Activated CD4-positive, alpha-beta T cell treated with anti-CD3 and anti-CD28 coated beads, Interleukin-2, amount 10 ng/mL, durations not matched to agents 24 days and 14 days (primary cell): ENCODE results near the gene TUBA1C. TPM values are rescaled to one million over a fixed set of nuclear protein-coding genes. Genes with fewer than 3 reads are reported as not detected.
"Not testable (repeated sequence)": the region's sequence is repeated elsewhere in the genome, so short reads cannot be mapped to it uniquely, and the experiment has no call there.

ENCODE experiments used
- DNase-seq: peaks from one replicate; pipeline ENCODE4 v3.0.0; 2022
- H3K27ac Mint-ChIP-seq: one replicate; pipeline ENCODE4 v1.8.0; 2022; ENCODE audit warnings: mild to moderate bottlenecking, mixed read lengths
- H3K27me3 Mint-ChIP-seq: one replicate; pipeline ENCODE4 v1.8.0; 2022; ENCODE audit warnings: mixed read lengths
- H3K36me3 Mint-ChIP-seq: one replicate; pipeline ENCODE4 v1.8.0; 2022; ENCODE audit warnings: low read depth, mild to moderate bottlenecking, mixed read lengths
- H3K4me1 Mint-ChIP-seq: one replicate; pipeline ENCODE4 v1.8.0; 2021; ENCODE audit warnings: mixed read lengths
- H3K4me3 Mint-ChIP-seq: one replicate; pipeline ENCODE4 v1.8.0; 2022; ENCODE audit warnings: mild to moderate bottlenecking, moderate library complexity, mixed read lengths
- H3K9me3 Mint-ChIP-seq: one replicate; pipeline ENCODE4 v1.8.0; 2021; ENCODE audit warnings: mixed read lengths
- intact Hi-C: fragments of 100-400 bp; cut with micrococcal nuclease; formaldehyde crosslinking; loops from one replicate; pipeline ENCODE4 v1.15.1; 2023
- total RNA-seq: library from RNA; stranded (reverse); gene quantifications from 2 replicates; pipeline ENCODE4 v1.2.3, GENCODE V29; 2022

The TUBA1C gene
- total RNA-seq, 1 donor from 2014 or later: 286 TPM

- peak; percentile 75 for DNase-seq
- H3K4me3 Mint-ChIP-seq: peak overlapping the region; percentile 88
- intact Hi-C loops: loop anchor here (1.0 to 2.0 kb wide), 3 partner anchors 31 to 103 kb away; partner anchors contain the start of genes TUBA1A, TUBA1B and TUBA1C
- H3K36me3 Mint-ChIP-seq: no peaks in the 10 kb centered on the region
- peak overlapping the region; percentile 77 for H3K27ac Mint-ChIP-seq
- H3K9me3 Mint-ChIP-seq: no peaks in the 10 kb centered on the region
- peaks cover 2% of the 10 kb centered on the region for H3K27me3 Mint-ChIP-seq
- H3K4me1 Mint-ChIP-seq: peaks cover 14% of the 10 kb centered on the region
Measured at GRCh38 chr12:49233842-49234526, 30.9 kb upstream of the TUBA1C start.

- H3K9me3 Mint-ChIP-seq: no peaks in the 10 kb centered on the region
- H3K4me1 Mint-ChIP-seq: peaks cover 14% of the 10 kb centered on the region
- no peak for DNase-seq
- intact Hi-C loops: no loop called here
- peaks cover 4% of the 10 kb centered on the region for H3K27me3 Mint-ChIP-seq
- H3K36me3 Mint-ChIP-seq: no peaks in the 10 kb centered on the region
- H3K4me3 Mint-ChIP-seq: no peak overlapping the region
- peak overlapping the region; percentile 24 for H3K27ac Mint-ChIP-seq
Measured at GRCh38 chr12:49236423-49236822, 28.5 kb upstream of the TUBA1C start.

GRCh38 chr12:49243631-49244030, 21.3 kb upstream of the TUBA1C start:
- H3K27ac Mint-ChIP-seq: no peak overlapping the region
- H3K9me3 Mint-ChIP-seq: no peaks in the 10 kb centered on the region
- intact Hi-C loops: no loop called here
- no peaks in the 10 kb centered on the region for H3K4me1 Mint-ChIP-seq
- H3K27me3 Mint-ChIP-seq: peaks cover 4% of the 10 kb centered on the region
- H3K4me3 Mint-ChIP-seq: no peak overlapping the region
- no peaks in the 10 kb centered on the region for H3K36me3 Mint-ChIP-seq
- DNase-seq: no peak

GRCh38 chr12:49244176-49244575, 20.7 kb upstream of the TUBA1C start:
- Mint-ChIP-seq H3K9me3 (no peaks in the 10 kb centered on the region), H3K4me3 (no peak overlapping the region), H3K36me3 (no peaks in the 10 kb centered on the region), H3K27me3 (peaks cover 1% of the 10 kb centered on the region), H3K4me1 (no peaks in the 10 kb centered on the region), H3K27ac (no peak overlapping the region)
- intact Hi-C loops: no loop called here
- DNase-seq: no peak

GRCh38 chr12:49251357-49251756, 13.5 kb upstream of the TUBA1C start:
- H3K27ac Mint-ChIP-seq: no peak overlapping the region
- DNase-seq: no peak
- H3K4me1 Mint-ChIP-seq: peaks cover 3% of the 10 kb centered on the region
- H3K9me3 Mint-ChIP-seq: no peaks in the 10 kb centered on the region
- no peaks in the 10 kb centered on the region for H3K36me3 Mint-ChIP-seq
- intact Hi-C loops: no loop called here
- H3K27me3 Mint-ChIP-seq: no peaks in the 10 kb centered on the region
- H3K4me3 Mint-ChIP-seq: no peak overlapping the region

GRCh38 chr12:49253033-49253623, 11.8 kb upstream of the TUBA1C start:
- H3K27ac Mint-ChIP-seq: no peak overlapping the region
- H3K4me1 Mint-ChIP-seq: peaks cover 3% of the 10 kb centered on the region
- no peak for DNase-seq
- H3K36me3 Mint-ChIP-seq: no peaks in the 10 kb centered on the region
- H3K27me3 Mint-ChIP-seq: no peaks in the 10 kb centered on the region
- intact Hi-C loops: no loop called here
- no peaks in the 10 kb centered on the region for H3K9me3 Mint-ChIP-seq
- H3K4me3 Mint-ChIP-seq: no peak overlapping the region

GRCh38 chr12:49255456-49255855, 9.4 kb upstream of the TUBA1C start:
- not testable (repeated sequence) for H3K36me3 Mint-ChIP-seq, H3K27ac Mint-ChIP-seq, H3K27me3 Mint-ChIP-seq

GRCh38 chr12:49255857-49256637, 8.8 kb upstream of the TUBA1C start:
- Mint-ChIP-seq H3K27ac (no peak overlapping the region), H3K27me3 (no peaks in the 10 kb centered on the region), H3K36me3 (no peaks in the 10 kb centered on the region), H3K9me3 (no peaks in the 10 kb centered on the region), H3K4me3 (no peak overlapping the region), H3K4me1 (peaks cover 7% of the 10 kb centered on the region)
- no peak for DNase-seq
- intact Hi-C loops: no loop called here

More at GRCh38 chr12:49255456-49255855, 9.4 kb upstream of the TUBA1C start:
- intact Hi-C loops, H3K9me3 Mint-ChIP-seq, DNase-seq, H3K4me1 Mint-ChIP-seq, H3K4me3 Mint-ChIP-seq: not testable (repeated sequence)

GRCh38 chr12:49257508-49258184, 7.2 kb upstream of the TUBA1C start:
- H3K36me3 Mint-ChIP-seq, H3K4me1 Mint-ChIP-seq, DNase-seq, H3K9me3 Mint-ChIP-seq, H3K4me3 Mint-ChIP-seq, H3K27ac Mint-ChIP-seq, intact Hi-C loops, H3K27me3 Mint-ChIP-seq: not testable (repeated sequence)

- Mint-ChIP-seq H3K4me3 (no peak overlapping the region), H3K27me3 (no peaks in the 10 kb centered on the region), H3K4me1 (peaks cover 15% of the 10 kb centered on the region), H3K9me3 (no peaks in the 10 kb centered on the region), H3K27ac (no peak overlapping the region), H3K36me3 (peaks cover 1% of the 10 kb centered on the region)
- DNase-seq: no peak
- intact Hi-C loops: no loop called here
Measured at GRCh38 chr12:49259452-49259851, 5.4 kb upstream of the TUBA1C start.

GRCh38 chr12:49260166-49260565, 4.7 kb upstream of the TUBA1C start:
- Mint-ChIP-seq H3K9me3 (no peaks in the 10 kb centered on the region), H3K4me3 (no peak overlapping the region), H3K27me3 (no peaks in the 10 kb centered on the region), H3K27ac (no peak overlapping the region), H3K4me1 (peaks cover 15% of the 10 kb centered on the region), H3K36me3 (peaks cover 1% of the 10 kb centered on the region)
- intact Hi-C loops: no loop called here
- no peak for DNase-seq

GRCh38 chr12:49260571-49261363, 4.1 kb upstream of the TUBA1C start:
- peaks cover 18% of the 10 kb centered on the region for H3K4me1 Mint-ChIP-seq
- H3K9me3 Mint-ChIP-seq: no peaks in the 10 kb centered on the region
- H3K27ac Mint-ChIP-seq: no peak overlapping the region
- no peak overlapping the region for H3K4me3 Mint-ChIP-seq
- no peaks in the 10 kb centered on the region for H3K27me3 Mint-ChIP-seq
- intact Hi-C loops: no loop called here
- H3K36me3 Mint-ChIP-seq: peaks cover 5% of the 10 kb centered on the region
- no peak for DNase-seq

GRCh38 chr12:49261721-49262120, 3.2 kb upstream of the TUBA1C start:
- no peak for DNase-seq
- H3K27ac Mint-ChIP-seq: no peak overlapping the region
- intact Hi-C loops: no loop called here
- H3K9me3 Mint-ChIP-seq: no peaks in the 10 kb centered on the region
- peaks cover 8% of the 10 kb centered on the region for H3K36me3 Mint-ChIP-seq
- H3K4me1 Mint-ChIP-seq: peaks cover 21% of the 10 kb centered on the region
- no peak overlapping the region for H3K4me3 Mint-ChIP-seq
- H3K27me3 Mint-ChIP-seq: no peaks in the 10 kb centered on the region
